Neural progenitor cell (in vitro differentiated cells): ENCODE results near the gene SLC2A4. TPM values are rescaled to one million over a fixed set of nuclear protein-coding genes. Genes with fewer than 3 reads are reported as not detected.

Experiments used
- DNase-seq: peaks from one replicate; pipeline ENCODE4 v3.0.0-alpha.2; 2016; ENCODE audit warnings: low spot score
- H2AFZ ChIP-seq: fragments of 200-600 bp; sonication (generic); replicated peaks from 2 replicates; pipeline ENCODE4 v1.6.1; 2016; ENCODE audit warnings: antibody characterized with exemption
- H3F3A ChIP-seq: fragments of 200-600 bp; sonication (generic); 2 replicates; pipeline ENCODE4 v1.6.1; 2016; ENCODE audit warnings: antibody characterized with exemption, low read depth
- H3K27ac ChIP-seq: fragments of 200-600 bp; sonication (generic); 2 replicates; pipeline ENCODE4 v1.5.1; 2016; ENCODE audit warnings: mild to moderate bottlenecking
- H3K27me3 ChIP-seq: fragments of 200-600 bp; sonication (generic); 2 replicates; pipeline ENCODE4 v1.6.1; 2016; ENCODE audit warnings: mild to moderate bottlenecking, moderate library complexity
- H3K36me3 ChIP-seq: fragments of 200-600 bp; sonication (generic); 2 replicates; pipeline ENCODE4 v1.5.1; 2016
- H3K4me1 ChIP-seq: fragments of 200-600 bp; sonication (generic); 2 replicates; pipeline ENCODE4 v1.6.1; 2016; ENCODE audit warnings: mixed run types
- H3K4me2 ChIP-seq: fragments of 200-600 bp; sonication (generic); 2 replicates; pipeline ENCODE4 v1.6.1; 2016
- H3K4me3 ChIP-seq: fragments of 200-600 bp; sonication (generic); 2 replicates; pipeline ENCODE4 v1.5.1; 2016
- H3K79me2 ChIP-seq: fragments of 200-600 bp; sonication (generic); 2 replicates; pipeline ENCODE4 v1.6.1; 2016; ENCODE audit warnings: low read depth
- H3K9ac ChIP-seq: fragments of 200-600 bp; sonication (generic); 2 replicates; pipeline ENCODE4 v1.6.1; 2016
- H3K9me3 ChIP-seq: fragments of 200-600 bp; sonication (generic); 2 replicates; pipeline ENCODE4 v1.5.1; 2016; ENCODE audit warnings: low read depth
- H4K20me1 ChIP-seq: fragments of 200-600 bp; sonication (generic); 2 replicates; pipeline ENCODE4 v1.6.1; 2016; ENCODE audit warnings: low read depth
- H3K27ac Mint-ChIP-seq: 3 replicates; pipeline ENCODE4 v1.8.0; 2021; ENCODE audit warnings: mixed read lengths
- H3K27me3 Mint-ChIP-seq: 2 replicates; pipeline ENCODE4 v1.8.0; 2022; ENCODE audit warnings: low read depth, mild to moderate bottlenecking, inconsistent platforms, moderate library complexity, mixed read lengths; ENCODE audit not compliant: insufficient read depth
- H3K36me3 Mint-ChIP-seq: 3 replicates; pipeline ENCODE4 v1.8.0; 2021; ENCODE audit warnings: mixed read lengths
- H3K4me1 Mint-ChIP-seq: 3 replicates; pipeline ENCODE4 v1.8.0; 2021; ENCODE audit warnings: mixed read lengths
- H3K4me3 Mint-ChIP-seq: 3 replicates; pipeline ENCODE4 v1.8.0; 2021; ENCODE audit warnings: mild to moderate bottlenecking, moderate library complexity, mixed read lengths
- H3K9me3 Mint-ChIP-seq: 3 replicates; pipeline ENCODE4 v1.8.0; 2020; ENCODE audit warnings: mixed read lengths
- EZH2 ChIP-seq: fragments of 200-600 bp; sonication (generic); IDR thresholded peaks from 2 replicates; pipeline ENCODE4 v1.6.1; 2017; ENCODE audit warnings: antibody characterized with exemption, mild to moderate bottlenecking, moderate library complexity
- EZH2phosphoT487 ChIP-seq: fragments of 200-600 bp; sonication (generic); IDR thresholded peaks from 2 replicates; pipeline ENCODE4 v1.6.1; 2017; ENCODE audit warnings: antibody characterized with exemption
- total RNA-seq: library from RNA; depleted of rRNA; stranded (reverse); fragments of >200 nt; gene quantifications from 2 replicates; pipeline ENCODE4 v1.2.3, GENCODE V29; 2015; ENCODE audit warnings: low replicate concordance
- TF ChIP-seq, protein P1 (sequence below): fragments of 200-600 bp; sonication (generic); IDR thresholded peaks from 2 replicates; pipeline ENCODE4 v1.5.1; 2017; ENCODE audit warnings: antibody characterized with exemption, mild to moderate bottlenecking

The SLC2A4 gene
- total RNA-seq, 1 donor from 2014 or later: 1.7 TPM

DNA sequence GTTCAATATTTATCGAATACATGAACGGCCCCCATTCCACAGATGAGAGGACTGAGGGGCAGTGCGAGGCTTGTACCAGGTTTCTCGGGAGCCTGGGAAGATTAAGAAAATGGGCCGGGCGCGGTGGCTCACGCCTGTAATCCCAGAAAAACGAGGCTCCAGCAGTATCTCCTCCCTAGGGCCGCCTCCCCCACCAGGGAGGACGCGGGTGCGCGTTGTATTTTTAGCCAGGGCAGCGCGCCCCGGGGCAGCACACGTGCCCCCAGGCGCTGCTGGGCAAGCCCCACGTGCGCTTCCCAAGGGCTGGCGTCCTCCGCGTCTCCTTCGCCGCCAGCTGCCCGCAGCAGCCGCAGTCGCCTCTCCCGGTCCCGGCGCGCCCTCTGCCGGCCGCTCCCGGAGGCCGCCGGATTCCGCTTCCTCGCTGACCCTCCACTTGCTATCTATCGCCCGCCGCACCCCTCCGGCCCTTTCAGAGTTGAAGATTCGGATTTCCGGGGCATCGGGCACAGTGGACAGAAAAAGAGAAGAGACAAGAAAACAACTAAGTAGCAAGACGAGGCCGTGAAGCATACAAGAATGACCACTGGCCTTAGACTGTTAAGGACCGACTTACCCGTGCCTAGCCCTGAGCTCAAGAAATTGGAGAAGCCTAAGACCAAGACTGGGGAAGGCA is 14.8 kb downstream of the SLC2A4 start:
- Mint-ChIP-seq H3K27ac (no peak overlapping the region), H3K4me3 (peak overlapping the region; percentile 80), H3K4me1 (peaks cover 19% of the 10 kb centered on the region), H3K27me3 (peaks cover 28% of the 10 kb centered on the region), H3K9me3 (peaks cover 2% of the 10 kb centered on the region), H3K36me3 (no peaks in the 10 kb centered on the region)
- TF ChIP-seq, protein P1, sequence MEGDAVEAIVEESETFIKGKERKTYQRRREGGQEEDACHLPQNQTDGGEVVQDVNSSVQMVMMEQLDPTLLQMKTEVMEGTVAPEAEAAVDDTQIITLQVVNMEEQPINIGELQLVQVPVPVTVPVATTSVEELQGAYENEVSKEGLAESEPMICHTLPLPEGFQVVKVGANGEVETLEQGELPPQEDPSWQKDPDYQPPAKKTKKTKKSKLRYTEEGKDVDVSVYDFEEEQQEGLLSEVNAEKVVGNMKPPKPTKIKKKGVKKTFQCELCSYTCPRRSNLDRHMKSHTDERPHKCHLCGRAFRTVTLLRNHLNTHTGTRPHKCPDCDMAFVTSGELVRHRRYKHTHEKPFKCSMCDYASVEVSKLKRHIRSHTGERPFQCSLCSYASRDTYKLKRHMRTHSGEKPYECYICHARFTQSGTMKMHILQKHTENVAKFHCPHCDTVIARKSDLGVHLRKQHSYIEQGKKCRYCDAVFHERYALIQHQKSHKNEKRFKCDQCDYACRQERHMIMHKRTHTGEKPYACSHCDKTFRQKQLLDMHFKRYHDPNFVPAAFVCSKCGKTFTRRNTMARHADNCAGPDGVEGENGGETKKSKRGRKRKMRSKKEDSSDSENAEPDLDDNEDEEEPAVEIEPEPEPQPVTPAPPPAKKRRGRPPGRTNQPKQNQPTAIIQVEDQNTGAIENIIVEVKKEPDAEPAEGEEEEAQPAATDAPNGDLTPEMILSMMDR: peak; percentile 95
- TF ChIP-seq EZH2 (peak; percentile 53), EZH2phosphoT487 (no peak)
- H3K27me3 ChIP-seq: peaks cover 85% of the 10 kb centered on the region
- no peaks in the 10 kb centered on the region for H3K79me2 ChIP-seq
- peaks cover 11% of the 10 kb centered on the region for H4K20me1 ChIP-seq
- H3K4me1 ChIP-seq: peaks cover 7% of the 10 kb centered on the region
- H3K4me2 ChIP-seq: peak overlapping the region; percentile 63
- no peak overlapping the region for H3K27ac ChIP-seq
- no peak overlapping the region for H2AFZ ChIP-seq
- no peaks in the 10 kb centered on the region for H3K36me3 ChIP-seq
- H3K9ac ChIP-seq: no peak overlapping the region
- H3K9me3 ChIP-seq: no peaks in the 10 kb centered on the region
- no peak overlapping the region for H3K4me3 ChIP-seq
- peak; percentile 94 for DNase-seq
- H3F3A ChIP-seq: peaks cover 40% of the 10 kb centered on the region

GRCh38 chr17:7304179-7304578 is 22.7 kb downstream of the SLC2A4 start:
- Histone ChIP-seq H3K4me2 (no peak overlapping the region), H3F3A (peaks cover 33% of the 10 kb centered on the region), H4K20me1 (peaks cover 14% of the 10 kb centered on the region), H3K9me3 (no peaks in the 10 kb centered on the region), H3K79me2 (peaks cover 18% of the 10 kb centered on the region), H3K27me3 (peaks cover 6% of the 10 kb centered on the region), H2AFZ (no peak overlapping the region), H3K4me3 (no peak overlapping the region), H3K36me3 (no peaks in the 10 kb centered on the region), H3K9ac (no peak overlapping the region), H3K4me1 (peaks cover 2% of the 10 kb centered on the region), H3K27ac (no peak overlapping the region)
- Mint-ChIP-seq H3K4me3 (peak overlapping the region; percentile 10), H3K27ac (no peak overlapping the region), H3K27me3 (peaks cover 15% of the 10 kb centered on the region), H3K36me3 (no peaks in the 10 kb centered on the region), H3K4me1 (peaks cover 12% of the 10 kb centered on the region), H3K9me3 (peaks cover 2% of the 10 kb centered on the region)
- TF ChIP-seq, protein P1: no peak
- no peak for TF ChIP-seq EZH2
- TF ChIP-seq EZH2phosphoT487: no peak
- no peak for DNase-seq

- peaks cover 30% of the 10 kb centered on the region for H3K4me1 Mint-ChIP-seq
- peak within 1 kb of the TSS; percentile 83 for H3K4me3 ChIP-seq
- H3K9me3 ChIP-seq: no peaks in the 10 kb centered on the region
- TF ChIP-seq EZH2phosphoT487 (no peak), EZH2 (no peak)
- TF ChIP-seq, protein P1: no peak
- DNase-seq: peak; percentile 100
- no peaks in the 10 kb centered on the region for H3K27me3 ChIP-seq
- H3K36me3 Mint-ChIP-seq: peaks cover 18% of the 10 kb centered on the region
- H3K36me3 ChIP-seq: peaks cover 4% of the 10 kb centered on the region
- H3K4me3 Mint-ChIP-seq: peak within 1 kb of the TSS; percentile 93
- H3K27ac Mint-ChIP-seq: peak within 1 kb of the TSS; percentile 92
- H3K27ac ChIP-seq: peak within 1 kb of the TSS; percentile 89
- H3F3A ChIP-seq: peaks cover 55% of the 10 kb centered on the region
- H4K20me1 ChIP-seq: peaks cover 41% of the 10 kb centered on the region
- peaks cover 6% of the 10 kb centered on the region for H3K4me1 ChIP-seq
- H3K27me3 Mint-ChIP-seq: peaks cover 11% of the 10 kb centered on the region
- peak within 1 kb of the TSS; percentile 64 for H3K9ac ChIP-seq
- H3K4me2 ChIP-seq: peak within 1 kb of the TSS; percentile 93
- H2AFZ ChIP-seq: peak within 1 kb of the TSS; percentile 94
- peaks cover 2% of the 10 kb centered on the region for H3K9me3 Mint-ChIP-seq
- peaks cover 44% of the 10 kb centered on the region for H3K79me2 ChIP-seq
Observed at GRCh38 chr17:7306911-7307685, 25.6 kb downstream of the SLC2A4 start, which contains the start of gene EIF5A. Gene EIF5A, plus strand, starts transcription at chr17:7307628. Its CDS starts 2,008 bp downstream, at chr17:7309636.
